ENCODE results near the gene KCNJ5.
"Not testable (repeated sequence)": the region's sequence is repeated elsewhere in the genome, so short reads cannot be mapped to it uniquely, and the experiment has no call there.

Gene KCNJ5

GRCh38 chr11:128913806-128914205, 22.6 kb downstream of the KCNJ5 start:
- no peak for DNase-seq (ENCODE audit: low read depth)

GRCh38 chr11:128914216-128915148, 23.3 kb downstream of the KCNJ5 start:
- no peak for DNase-seq (ENCODE audit: low read depth)

- no peak for DNase-seq (ENCODE audit: low read depth)
Measured at GRCh38 chr11:128915149-128915521, 24.0 kb downstream of the KCNJ5 start.

- no peak for DNase-seq (ENCODE audit: low read depth)
Measured at GRCh38 chr11:128916037-128916572, 24.9 kb downstream of the KCNJ5 start.

GRCh38 chr11:128916681-128917080, 25.5 kb downstream of the KCNJ5 start:
- no peak for DNase-seq (ENCODE audit: low read depth)

GRCh38 chr11:128917144-128917724, 26.1 kb downstream of the KCNJ5 start:
- DNase-seq (ENCODE audit: low read depth) = no peak

GRCh38 chr11:128919216-128919615, 28.1 kb downstream of the KCNJ5 start:
- DNase-seq (ENCODE audit: low read depth) = no peak

GRCh38 chr11:128919635-128920034, 28.5 kb downstream of the KCNJ5 start:
- not testable (repeated sequence) for DNase-seq (ENCODE audit: low read depth)

GRCh38 chr11:128920666-128921065, 29.5 kb downstream of the KCNJ5 start:
- no peak for DNase-seq (ENCODE audit: low read depth)

GRCh38 chr11:128921793-128922192, 30.6 kb downstream of the KCNJ5 start:
- DNase-seq (ENCODE audit: low read depth) = no peak

- DNase-seq (ENCODE audit: low read depth) = no peak
Measured at GRCh38 chr11:128924104-128924503, 32.9 kb downstream of the KCNJ5 start.

- no peak for DNase-seq (ENCODE audit: low read depth)
Measured at GRCh38 chr11:128924510-128925249, 33.5 kb downstream of the KCNJ5 start.

- no peak for DNase-seq (ENCODE audit: low read depth)
Measured at GRCh38 chr11:128925250-128925600, 34.1 kb downstream of the KCNJ5 start.

- DNase-seq (ENCODE audit: low read depth) = no peak
Measured at GRCh38 chr11:128926000-128926399, 34.8 kb downstream of the KCNJ5 start.

- DNase-seq (ENCODE audit: low read depth) = no peak
Measured at GRCh38 chr11:128926437-128927107, 35.4 kb downstream of the KCNJ5 start.

- DNase-seq (ENCODE audit: low read depth) = no peak
Measured at GRCh38 chr11:128927108-128927461, 35.9 kb downstream of the KCNJ5 start.

GRCh38 chr11:128927683-128928336, 36.7 kb downstream of the KCNJ5 start:
- DNase-seq (ENCODE audit: low read depth) = no peak

GRCh38 chr11:128928400-128928799, 37.2 kb downstream of the KCNJ5 start:
- DNase-seq (ENCODE audit: low read depth) = no peak

- no peak for DNase-seq (ENCODE audit: low read depth)
Measured at GRCh38 chr11:128929468-128929867, 38.3 kb downstream of the KCNJ5 start.

- DNase-seq (ENCODE audit: low read depth) = no peak
Measured at GRCh38 chr11:128929991-128930390, 38.8 kb downstream of the KCNJ5 start.

- DNase-seq (ENCODE audit: low read depth) = no peak
Measured at GRCh38 chr11:128931066-128931465, 39.9 kb downstream of the KCNJ5 start.

- DNase-seq (ENCODE audit: low read depth) = no peak
Measured at GRCh38 chr11:128931668-128932067, 40.5 kb downstream of the KCNJ5 start.
